ENCODE measurements around the gene SH2D1B. TPM values are rescaled to one million over a fixed set of nuclear protein-coding genes. Genes with fewer than 3 reads are reported as not detected.
"Not testable (repeated sequence)": the region's sequence is repeated elsewhere in the genome, so short reads cannot be mapped to it uniquely, and the experiment has no call there.

Gene SH2D1B
- total RNA-seq, 2 donors from 2014 or later = not detected

- WGBS, 2 donors = 87 to 97% methylated on average over 3 of the region's 3 CpGs
- no peak for ATAC-seq
- intact Hi-C loops (cut with DNase I) = no loop called here
Measured at GRCh38 chr1:162420120-162420519, 8.2 kb upstream of the SH2D1B start.

GRCh38 chr1:162419450-162419931, 7.6 kb upstream of the SH2D1B start:
- intact Hi-C loops (cut with DNase I); DNase-seq; ATAC-seq: not testable (repeated sequence)

More at GRCh38 chr1:162420120-162420519, 8.2 kb upstream of the SH2D1B start:
- Histone ChIP-seq H3K4me1 (no peaks in the 10 kb centered on the region), H3K27me3 (no peaks in the 10 kb centered on the region), H3K36me3 (replicated peaks in 1 of 2; ENCODE audit: insufficient read depth in 1 of 2, low read depth in 2 of 2) (no peaks in the 10 kb centered on the region), H3K9me3 (no peaks in the 10 kb centered on the region), H3K27ac (no peak overlapping the region), H3K4me3 (no peak overlapping the region)
- no peak for DNase-seq
- no peak for TF ChIP-seq POLR2A (IDR thresholded peaks at IDR 0.05)
- TF ChIP-seq, protein P1, sequence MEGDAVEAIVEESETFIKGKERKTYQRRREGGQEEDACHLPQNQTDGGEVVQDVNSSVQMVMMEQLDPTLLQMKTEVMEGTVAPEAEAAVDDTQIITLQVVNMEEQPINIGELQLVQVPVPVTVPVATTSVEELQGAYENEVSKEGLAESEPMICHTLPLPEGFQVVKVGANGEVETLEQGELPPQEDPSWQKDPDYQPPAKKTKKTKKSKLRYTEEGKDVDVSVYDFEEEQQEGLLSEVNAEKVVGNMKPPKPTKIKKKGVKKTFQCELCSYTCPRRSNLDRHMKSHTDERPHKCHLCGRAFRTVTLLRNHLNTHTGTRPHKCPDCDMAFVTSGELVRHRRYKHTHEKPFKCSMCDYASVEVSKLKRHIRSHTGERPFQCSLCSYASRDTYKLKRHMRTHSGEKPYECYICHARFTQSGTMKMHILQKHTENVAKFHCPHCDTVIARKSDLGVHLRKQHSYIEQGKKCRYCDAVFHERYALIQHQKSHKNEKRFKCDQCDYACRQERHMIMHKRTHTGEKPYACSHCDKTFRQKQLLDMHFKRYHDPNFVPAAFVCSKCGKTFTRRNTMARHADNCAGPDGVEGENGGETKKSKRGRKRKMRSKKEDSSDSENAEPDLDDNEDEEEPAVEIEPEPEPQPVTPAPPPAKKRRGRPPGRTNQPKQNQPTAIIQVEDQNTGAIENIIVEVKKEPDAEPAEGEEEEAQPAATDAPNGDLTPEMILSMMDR (IDR thresholded peaks at IDR 0.05) = no peak

DNA sequence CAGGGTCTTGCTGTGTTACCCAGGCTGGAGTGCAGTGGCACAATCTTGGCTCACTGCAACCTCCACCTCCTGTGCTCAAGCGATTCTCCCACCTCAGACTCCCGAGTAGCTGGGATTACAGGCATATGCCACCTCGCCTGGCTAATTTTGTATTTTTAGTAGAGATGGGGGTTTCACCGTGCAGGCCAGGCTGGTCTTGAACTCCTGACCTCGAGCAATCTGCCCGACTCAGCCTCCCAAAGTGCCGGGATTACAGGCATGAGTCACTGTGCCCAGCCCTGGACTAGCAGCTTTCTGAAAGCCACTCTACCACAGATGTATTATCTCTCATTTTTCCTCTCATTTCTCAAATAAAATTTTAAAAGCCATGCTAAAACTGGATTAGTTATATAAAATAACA, 6.6 kb upstream of the SH2D1B start:
- intact Hi-C loops (cut with DNase I); ATAC-seq; DNase-seq; H3K9me3 ChIP-seq; H3K4me3 ChIP-seq; H3K36me3 ChIP-seq (replicated peaks in 1 of 2; ENCODE audit: insufficient read depth in 1 of 2, low read depth in 2 of 2); H3K4me1 ChIP-seq; H3K27ac ChIP-seq; H3K27me3 ChIP-seq: not testable (repeated sequence)
- WGBS, 2 donors = 65 to 85% methylated on average over 6 to 7 of the region's 7 CpGs

More at GRCh38 chr1:162419450-162419931, 7.6 kb upstream of the SH2D1B start:
- H3K27ac ChIP-seq; H3K4me3 ChIP-seq; H3K27me3 ChIP-seq; H3K9me3 ChIP-seq; H3K36me3 ChIP-seq (replicated peaks in 1 of 2; ENCODE audit: insufficient read depth in 1 of 2, low read depth in 2 of 2); H3K4me1 ChIP-seq: not testable (repeated sequence)
- 60 to 80% methylated on average over 9 of the region's 9 CpGs for WGBS, 2 donors

- Histone ChIP-seq H3K4me3 (no peak overlapping the region), H3K4me1 (no peaks in the 10 kb centered on the region), H3K27me3 (no peaks in the 10 kb centered on the region), H3K9me3 (no peaks in the 10 kb centered on the region), H3K36me3 (replicated peaks in 1 of 2; ENCODE audit: insufficient read depth in 1 of 2, low read depth in 2 of 2) (no peaks in the 10 kb centered on the region), H3K27ac (no peak overlapping the region)
- ATAC-seq = no peak
- TF ChIP-seq, protein P1 (IDR thresholded peaks at IDR 0.05) = no peak
- no peak for TF ChIP-seq POLR2A (IDR thresholded peaks at IDR 0.05)
- no peak for DNase-seq
- 84 to 86% methylated on average over 7 of the region's 7 CpGs for WGBS, 2 donors
- intact Hi-C loops (cut with DNase I) = no loop called here
Measured at GRCh38 chr1:162417650-162418049, 5.7 kb upstream of the SH2D1B start.

- H3K4me3 ChIP-seq = no peak overlapping the region
Measured at GRCh38 chr1:162416909-162417308, 5.0 kb upstream of the SH2D1B start.

DNA sequence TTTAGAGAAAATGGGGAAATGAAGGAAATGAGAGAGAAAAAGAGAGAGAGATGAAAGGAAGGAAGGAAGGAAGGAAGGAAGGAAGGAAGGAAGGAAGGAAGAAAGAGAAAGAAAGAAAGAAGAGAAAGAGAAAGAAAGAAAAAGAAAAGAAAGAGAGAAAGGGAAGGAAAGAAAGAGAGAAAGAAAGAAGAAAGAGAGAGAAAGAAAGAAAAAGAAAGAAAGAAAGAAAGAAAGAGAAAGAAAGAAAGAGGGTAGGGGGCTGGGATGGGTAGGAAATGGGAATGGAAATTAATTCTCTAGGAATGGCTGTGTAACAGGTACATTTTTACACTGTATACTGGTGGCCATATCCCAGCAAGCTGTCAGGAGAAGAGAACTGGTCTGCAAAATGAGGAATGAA, 4.3 kb upstream of the SH2D1B start:
- no peaks in the 10 kb centered on the region for H3K9me3 ChIP-seq

More at GRCh38 chr1:162416909-162417308, 5.0 kb upstream of the SH2D1B start:
- 59 to 74% methylated on average over 2 of the region's 2 CpGs for WGBS, 2 donors
- ATAC-seq = no peak
- Histone ChIP-seq H3K9me3 (no peaks in the 10 kb centered on the region), H3K27ac (no peak overlapping the region), H3K36me3 (replicated peaks in 1 of 2; ENCODE audit: insufficient read depth in 1 of 2, low read depth in 2 of 2) (no peaks in the 10 kb centered on the region), H3K27me3 (no peaks in the 10 kb centered on the region), H3K4me1 (no peaks in the 10 kb centered on the region)
- DNase-seq = no peak
- TF ChIP-seq POLR2A (IDR thresholded peaks at IDR 0.05) = no peak
- TF ChIP-seq, protein P1 (IDR thresholded peaks at IDR 0.05) = no peak
- intact Hi-C loops (cut with DNase I) = no loop called here

More for the DNA sequence above, 4.3 kb upstream of the SH2D1B start:
- ATAC-seq (no peak), DNase-seq (no peak)
- no peak overlapping the region for H3K27ac ChIP-seq
- no peaks in the 10 kb centered on the region for H3K4me1 ChIP-seq
- H3K27me3 ChIP-seq = no peaks in the 10 kb centered on the region
- TF ChIP-seq, protein P1 (IDR thresholded peaks at IDR 0.05) = no peak
- no peaks in the 10 kb centered on the region for H3K36me3 ChIP-seq (replicated peaks in 1 of 2; ENCODE audit: insufficient read depth in 1 of 2, low read depth in 2 of 2)
- intact Hi-C loops (cut with DNase I) = no loop called here
- H3K4me3 ChIP-seq = no peak overlapping the region

All from body of pancreas (tissue), 4 donors.